HG02798 (cell line): ENCODE data around the gene ZNRD2.

Experiments used
- ATAC-seq: cut with Tn5 transposase; IDR thresholded peaks from one replicate; pipeline ENCODE4 v1.9.1; 2021; ENCODE audit warnings: mild to moderate bottlenecking; ENCODE audit not compliant: unreplicated experiment, poor library complexity

ZNRD2 gene

GRCh38 chr11:65617990-65618751, 47.9 kb downstream of the ZNRD2 start:
- no peak for ATAC-seq

GRCh38 chr11:65618763-65619162, 48.5 kb downstream of the ZNRD2 start:
- ATAC-seq = no peak

GRCh38 chr11:65619281-65619928, 49.1 kb downstream of the ZNRD2 start:
- ATAC-seq = no peak

- ATAC-seq = no peak
These were observed 50.4 kb downstream of the ZNRD2 start for GRCh38 chr11:65620666-65621065.

- no peak for ATAC-seq
These were observed 51.2 kb downstream of the ZNRD2 start for GRCh38 chr11:65621460-65621859.
